Neural cell (in vitro differentiated cells): ENCODE results near the gene AASS.

ENCODE experiments used
- CTCF ChIP-seq: fragments of 450-650 bp; IDR thresholded peaks from 2 replicates; pipeline ENCODE4 v1.5.1; 2014; ENCODE audit warnings: antibody characterized with exemption, mild to moderate bottlenecking, moderate library complexity; ENCODE audit not compliant: poor library complexity, severe bottlenecking
- EP300 ChIP-seq: fragments of 450-650 bp; conservative IDR thresholded peaks from 2 replicates; pipeline ENCODE4 v1.6.1; 2014; ENCODE audit warnings: antibody characterized with exemption, mild to moderate bottlenecking, moderate library complexity; ENCODE audit not compliant: poor library complexity, severe bottlenecking
- EZH2 ChIP-seq: fragments of 200-600, 300-800 bp; shearing (Covaris generic), sonication (generic); IDR thresholded peaks from 2 replicates; pipeline ENCODE4 v1.6.1; 2014; ENCODE audit warnings: antibody characterized with exemption, low read length, borderline replicate concordance, mild to moderate bottlenecking; ENCODE audit not compliant: insufficient read depth, poor library complexity, severe bottlenecking
- POLR2AphosphoS5 ChIP-seq: IDR thresholded peaks from 2 replicates; pipeline ENCODE4 v1.6.1; 2012
- RAD21 ChIP-seq: fragments of 450-650 bp; conservative IDR thresholded peaks from 2 replicates; pipeline ENCODE4 v1.6.1; 2014; ENCODE audit warnings: antibody characterized with exemption, mild to moderate bottlenecking, moderate library complexity
- SMC3 ChIP-seq: fragments of 450-650 bp; conservative IDR thresholded peaks from 2 replicates; pipeline ENCODE4 v1.6.1; 2014; ENCODE audit warnings: antibody characterized with exemption, mild to moderate bottlenecking, moderate library complexity; ENCODE audit not compliant: poor library complexity
- TAF1 ChIP-seq: IDR thresholded peaks from 2 replicates; pipeline ENCODE4 v1.6.1; 2012; ENCODE audit warnings: low read depth
- TF ChIP-seq, protein P1 (sequence below): IDR thresholded peaks from 2 replicates; pipeline ENCODE4 v1.6.1; 2012; ENCODE audit warnings: borderline replicate concordance

GRCh38 chr7:122082670-122083069 is 61.4 kb downstream of the AASS start:
- TF ChIP-seq CTCF (no peak), POLR2AphosphoS5 (no peak), TAF1 (no peak), EZH2 (no peak), SMC3 (no peak), EP300 (no peak), RAD21 (no peak)
- TF ChIP-seq, protein P1, sequence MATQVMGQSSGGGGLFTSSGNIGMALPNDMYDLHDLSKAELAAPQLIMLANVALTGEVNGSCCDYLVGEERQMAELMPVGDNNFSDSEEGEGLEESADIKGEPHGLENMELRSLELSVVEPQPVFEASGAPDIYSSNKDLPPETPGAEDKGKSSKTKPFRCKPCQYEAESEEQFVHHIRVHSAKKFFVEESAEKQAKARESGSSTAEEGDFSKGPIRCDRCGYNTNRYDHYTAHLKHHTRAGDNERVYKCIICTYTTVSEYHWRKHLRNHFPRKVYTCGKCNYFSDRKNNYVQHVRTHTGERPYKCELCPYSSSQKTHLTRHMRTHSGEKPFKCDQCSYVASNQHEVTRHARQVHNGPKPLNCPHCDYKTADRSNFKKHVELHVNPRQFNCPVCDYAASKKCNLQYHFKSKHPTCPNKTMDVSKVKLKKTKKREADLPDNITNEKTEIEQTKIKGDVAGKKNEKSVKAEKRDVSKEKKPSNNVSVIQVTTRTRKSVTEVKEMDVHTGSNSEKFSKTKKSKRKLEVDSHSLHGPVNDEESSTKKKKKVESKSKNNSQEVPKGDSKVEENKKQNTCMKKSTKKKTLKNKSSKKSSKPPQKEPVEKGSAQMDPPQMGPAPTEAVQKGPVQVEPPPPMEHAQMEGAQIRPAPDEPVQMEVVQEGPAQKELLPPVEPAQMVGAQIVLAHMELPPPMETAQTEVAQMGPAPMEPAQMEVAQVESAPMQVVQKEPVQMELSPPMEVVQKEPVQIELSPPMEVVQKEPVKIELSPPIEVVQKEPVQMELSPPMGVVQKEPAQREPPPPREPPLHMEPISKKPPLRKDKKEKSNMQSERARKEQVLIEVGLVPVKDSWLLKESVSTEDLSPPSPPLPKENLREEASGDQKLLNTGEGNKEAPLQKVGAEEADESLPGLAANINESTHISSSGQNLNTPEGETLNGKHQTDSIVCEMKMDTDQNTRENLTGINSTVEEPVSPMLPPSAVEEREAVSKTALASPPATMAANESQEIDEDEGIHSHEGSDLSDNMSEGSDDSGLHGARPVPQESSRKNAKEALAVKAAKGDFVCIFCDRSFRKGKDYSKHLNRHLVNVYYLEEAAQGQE, result no peak
